Adipocyte (in vitro differentiated cells): ENCODE measurements around the gene ACTL9.

Source experiments
- DNase-seq: peaks from one replicate; pipeline ENCODE4 v3.0.0-alpha.2; 2015; ENCODE audit warnings: low read depth
- H3K27me3 ChIP-seq: replicated peaks from 2 replicates; pipeline ENCODE4 v1.7.0; 2013; ENCODE audit warnings: mild to moderate bottlenecking, low read length, moderate library complexity; ENCODE audit not compliant: control insufficient read depth, insufficient read depth
- H3K36me3 ChIP-seq: 2 replicates; pipeline ENCODE4 v1.7.0; 2013; ENCODE audit warnings: low read length, mild to moderate bottlenecking, moderate library complexity; ENCODE audit not compliant: control insufficient read depth, insufficient read depth, severe bottlenecking
- H3K4me1 ChIP-seq: 2 replicates; pipeline ENCODE4 v1.7.0; 2013; ENCODE audit warnings: mild to moderate bottlenecking, low read length, moderate library complexity; ENCODE audit not compliant: control insufficient read depth, insufficient read depth
- H3K4me3 ChIP-seq: 2 replicates; pipeline ENCODE4 v1.7.0; 2013; ENCODE audit warnings: mild to moderate bottlenecking, low read length, moderate library complexity
- H3K9ac ChIP-seq: 2 replicates; pipeline ENCODE4 v1.7.0; 2013; ENCODE audit warnings: mild to moderate bottlenecking, low read length, moderate library complexity
- H3K9me3 ChIP-seq: 2 replicates; pipeline ENCODE4 v1.7.0; 2013; ENCODE audit warnings: mild to moderate bottlenecking, low read length, moderate library complexity; ENCODE audit not compliant: control insufficient read depth

The ACTL9 gene

GRCh38 chr19:8664671-8665057 lies 33.9 kb downstream of the ACTL9 start:
- peaks cover 7% of the 10 kb centered on the region for H3K9me3 ChIP-seq
- no peaks in the 10 kb centered on the region for H3K36me3 ChIP-seq
- no peak overlapping the region for H3K4me3 ChIP-seq
- no peak for DNase-seq
- H3K4me1 ChIP-seq, result no peaks in the 10 kb centered on the region
- no peak overlapping the region for H3K9ac ChIP-seq
- peaks cover 31% of the 10 kb centered on the region for H3K27me3 ChIP-seq

- Histone ChIP-seq H3K4me3 (no peak overlapping the region), H3K9ac (no peak overlapping the region), H3K27me3 (peaks cover 28% of the 10 kb centered on the region), H3K9me3 (peaks cover 7% of the 10 kb centered on the region), H3K36me3 (no peaks in the 10 kb centered on the region), H3K4me1 (no peaks in the 10 kb centered on the region)
- no peak for DNase-seq
Observed at GRCh38 chr19:8663920-8664670, 34.5 kb downstream of the ACTL9 start.

GRCh38 chr19:8662263-8662662 lies 36.3 kb downstream of the ACTL9 start:
- Histone ChIP-seq H3K4me1 (no peaks in the 10 kb centered on the region), H3K9me3 (no peaks in the 10 kb centered on the region), H3K4me3 (no peak overlapping the region), H3K36me3 (no peaks in the 10 kb centered on the region), H3K27me3 (peaks cover 41% of the 10 kb centered on the region), H3K9ac (no peak overlapping the region)
- no peak for DNase-seq

- Histone ChIP-seq H3K36me3 (no peaks in the 10 kb centered on the region), H3K4me1 (no peaks in the 10 kb centered on the region), H3K27me3 (peaks cover 57% of the 10 kb centered on the region), H3K9me3 (no peaks in the 10 kb centered on the region), H3K4me3 (no peak overlapping the region), H3K9ac (no peak overlapping the region)
- no peak for DNase-seq
Observed at GRCh38 chr19:8659905-8660304, 38.7 kb downstream of the ACTL9 start.

- H3K27me3 ChIP-seq, result peaks cover 58% of the 10 kb centered on the region
- DNase-seq, result no peak
- H3K9me3 ChIP-seq, result no peaks in the 10 kb centered on the region
- no peaks in the 10 kb centered on the region for H3K4me1 ChIP-seq
- no peak overlapping the region for H3K4me3 ChIP-seq
- no peaks in the 10 kb centered on the region for H3K36me3 ChIP-seq
- H3K9ac ChIP-seq, result no peak overlapping the region
Observed at GRCh38 chr19:8657869-8658268, 40.7 kb downstream of the ACTL9 start.

GRCh38 chr19:8655340-8655709 lies 43.3 kb downstream of the ACTL9 start:
- Histone ChIP-seq H3K9ac (no peak overlapping the region), H3K4me3 (no peak overlapping the region), H3K4me1 (peaks cover 3% of the 10 kb centered on the region), H3K36me3 (no peaks in the 10 kb centered on the region), H3K27me3 (peaks cover 47% of the 10 kb centered on the region), H3K9me3 (no peaks in the 10 kb centered on the region)
- no peak for DNase-seq

- DNase-seq, result peak; percentile 85
- Histone ChIP-seq H3K27me3 (peaks cover 43% of the 10 kb centered on the region), H3K9ac (no peak overlapping the region), H3K36me3 (no peaks in the 10 kb centered on the region), H3K9me3 (no peaks in the 10 kb centered on the region), H3K4me1 (peaks cover 6% of the 10 kb centered on the region), H3K4me3 (no peak overlapping the region)
Observed at GRCh38 chr19:8654591-8655339, 43.8 kb downstream of the ACTL9 start.

- Histone ChIP-seq H3K4me3 (no peak overlapping the region), H3K27me3 (peaks cover 26% of the 10 kb centered on the region), H3K9me3 (no peaks in the 10 kb centered on the region), H3K4me1 (peaks cover 6% of the 10 kb centered on the region), H3K36me3 (no peaks in the 10 kb centered on the region), H3K9ac (no peak overlapping the region)
- peak; percentile 25 for DNase-seq
Observed at GRCh38 chr19:8648240-8648639, 50.4 kb downstream of the ACTL9 start.
